Hypothalamus (tissue), 51 donors: Measurements from ENCODE around the gene ANKMY2.
A peak's percentile ranks its signal among the peaks of the same experiment; 100 is the strongest.
"Not testable (repeated sequence)": the region's sequence is repeated elsewhere in the genome, so short reads cannot be mapped to it uniquely, and the experiment has no call there.

Experiments used
- DNase-seq, 51 donors: peaks; one replicate each; lab custom pipeline; 2025; lab: John Stamatoyannopoulos, UW

The ANKMY2 gene

GRCh38 chr7:16645593-16646471 is at the start of gene ANKMY2, which contains the start of gene BZW2:
Gene ANKMY2, minus strand, starts transcription at chr7:16645754. Its CDS starts 181 bp downstream, at chr7:16645573.
Gene BZW2, plus strand, starts transcription at chr7:16646181. Its CDS starts 19,263 bp downstream, at chr7:16665444.
- peak; percentile 49 to 96 (median 90) for DNase-seq

- no peak for DNase-seq
Observed at GRCh38 chr7:16694806-16695205, 49.3 kb upstream of the ANKMY2 start.

- DNase-seq, result no peak
Observed at GRCh38 chr7:16693601-16694318, 48.2 kb upstream of the ANKMY2 start.

- DNase-seq, result no peak
Observed at GRCh38 chr7:16691241-16691640, 45.7 kb upstream of the ANKMY2 start.

GRCh38 chr7:16688249-16688648 is 42.7 kb upstream of the ANKMY2 start:
- no peak for DNase-seq

- no peak for DNase-seq
Observed at GRCh38 chr7:16685535-16685934, 40.0 kb upstream of the ANKMY2 start.

GRCh38 chr7:16684935-16685334 is 39.4 kb upstream of the ANKMY2 start:
- DNase-seq, result no peak

- DNase-seq, result not testable (repeated sequence)
Observed at GRCh38 chr7:16678645-16679566, 33.4 kb upstream of the ANKMY2 start.

GRCh38 chr7:16677978-16678494 is 32.5 kb upstream of the ANKMY2 start:
- no peak for DNase-seq

- DNase-seq, result no peak
Observed at GRCh38 chr7:16675277-16675676, 29.7 kb upstream of the ANKMY2 start.

GRCh38 chr7:16671811-16672210 is 26.3 kb upstream of the ANKMY2 start:
- no peak for DNase-seq

GRCh38 chr7:16670731-16671344 is 25.3 kb upstream of the ANKMY2 start:
- DNase-seq, result no peak

GRCh38 chr7:16670021-16670420 is 24.5 kb upstream of the ANKMY2 start:
- DNase-seq, result no peak

- DNase-seq, result peak in 1 of 51 donors; percentile 5
Observed at GRCh38 chr7:16669581-16669980, 24.0 kb upstream of the ANKMY2 start.

- no peak for DNase-seq
Observed at GRCh38 chr7:16668978-16669377, 23.4 kb upstream of the ANKMY2 start.

GRCh38 chr7:16668049-16668858 is 22.7 kb upstream of the ANKMY2 start:
- DNase-seq, result peak in 2 of 51 donors; percentile 7 to 20

GRCh38 chr7:16667355-16667754 is 21.8 kb upstream of the ANKMY2 start:
- DNase-seq, result no peak

GRCh38 chr7:16661924-16662323 is 16.4 kb upstream of the ANKMY2 start:
- DNase-seq, result no peak
